ENCODE data around the gene PPM1L. TPM values are rescaled to one million over a fixed set of nuclear protein-coding genes. Genes with fewer than 3 reads are reported as not detected.

PPM1L gene
- total and polyA plus RNA-seq, 2 donors (not counting 1 experiment from before 2014, with no cell fraction given): 0.33 to 2.5 TPM

DNA sequence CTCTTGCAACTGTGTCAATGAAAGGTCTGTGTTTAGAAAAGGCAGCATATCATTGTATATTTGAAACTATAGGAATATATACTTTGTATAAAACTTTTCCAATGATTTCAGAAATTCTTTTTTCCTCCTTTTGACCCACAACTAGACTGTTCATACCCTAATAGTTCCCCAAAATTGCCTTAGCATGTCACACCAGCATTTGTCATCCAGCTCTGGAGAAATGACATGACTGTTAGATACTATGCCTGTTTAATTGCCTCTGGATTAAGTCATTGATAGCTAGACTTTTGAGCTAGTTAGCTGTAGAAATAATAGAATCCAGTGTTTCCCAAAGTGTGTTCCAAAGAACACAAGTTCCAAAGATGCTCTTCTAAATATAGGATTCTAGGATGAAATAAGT, 316.7 kb downstream of the PPM1L start:
- Histone ChIP-seq H3K4me1 (ENCODE audit: control insufficient read depth, extremely low read depth, insufficient read depth, low read length) (no peaks in the 10 kb centered on the region), H3K4me3 (replicated peaks in 1 of 4; ENCODE audit: control extremely low read depth in 1 of 4, insufficient read depth in 1 of 4, low read depth in 3 of 4, low read length in 4 of 4) (no peak overlapping the region), H3K4me2 (ENCODE audit: extremely low read depth, insufficient read depth, low read length) (no peak overlapping the region), H3K27ac (ENCODE audit: insufficient read depth, low read length) (no peak overlapping the region), H2AFZ (ENCODE audit: low read length) (no peak overlapping the region), H3K9me3 (ENCODE audit: control insufficient read depth, insufficient read depth, low read depth, low read length) (no peaks in the 10 kb centered on the region), H3K36me3 (ENCODE audit: control insufficient read depth, insufficient read depth, low read length) (no peaks in the 10 kb centered on the region), H4K20me1 (ENCODE audit: control insufficient read depth, extremely low read depth, insufficient read depth, low read length) (no peaks in the 10 kb centered on the region), H3K27me3 (ENCODE audit: control insufficient read depth, insufficient read depth, low read length) (no peaks in the 10 kb centered on the region), H3K79me2 (ENCODE audit: control insufficient read depth, insufficient read depth, low read length) (no peaks in the 10 kb centered on the region), H3K9ac (ENCODE audit: insufficient read depth, low read length) (no peak overlapping the region)
- DNase-seq (ENCODE audit: low read depth in 2 of 2): no peak
- TF ChIP-seq, protein P1, sequence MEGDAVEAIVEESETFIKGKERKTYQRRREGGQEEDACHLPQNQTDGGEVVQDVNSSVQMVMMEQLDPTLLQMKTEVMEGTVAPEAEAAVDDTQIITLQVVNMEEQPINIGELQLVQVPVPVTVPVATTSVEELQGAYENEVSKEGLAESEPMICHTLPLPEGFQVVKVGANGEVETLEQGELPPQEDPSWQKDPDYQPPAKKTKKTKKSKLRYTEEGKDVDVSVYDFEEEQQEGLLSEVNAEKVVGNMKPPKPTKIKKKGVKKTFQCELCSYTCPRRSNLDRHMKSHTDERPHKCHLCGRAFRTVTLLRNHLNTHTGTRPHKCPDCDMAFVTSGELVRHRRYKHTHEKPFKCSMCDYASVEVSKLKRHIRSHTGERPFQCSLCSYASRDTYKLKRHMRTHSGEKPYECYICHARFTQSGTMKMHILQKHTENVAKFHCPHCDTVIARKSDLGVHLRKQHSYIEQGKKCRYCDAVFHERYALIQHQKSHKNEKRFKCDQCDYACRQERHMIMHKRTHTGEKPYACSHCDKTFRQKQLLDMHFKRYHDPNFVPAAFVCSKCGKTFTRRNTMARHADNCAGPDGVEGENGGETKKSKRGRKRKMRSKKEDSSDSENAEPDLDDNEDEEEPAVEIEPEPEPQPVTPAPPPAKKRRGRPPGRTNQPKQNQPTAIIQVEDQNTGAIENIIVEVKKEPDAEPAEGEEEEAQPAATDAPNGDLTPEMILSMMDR (conservative IDR thresholded peaks at IDR 0.05 in 1 of 2, IDR thresholded peaks at IDR 0.05 in 1 of 2; ENCODE audit: low read depth in 1 of 2, low read length in 2 of 2): no peak
- no peak for TF ChIP-seq EZH2 (IDR thresholded peaks at IDR 0.05; ENCODE audit: low read length, missing control alignments)

DNA sequence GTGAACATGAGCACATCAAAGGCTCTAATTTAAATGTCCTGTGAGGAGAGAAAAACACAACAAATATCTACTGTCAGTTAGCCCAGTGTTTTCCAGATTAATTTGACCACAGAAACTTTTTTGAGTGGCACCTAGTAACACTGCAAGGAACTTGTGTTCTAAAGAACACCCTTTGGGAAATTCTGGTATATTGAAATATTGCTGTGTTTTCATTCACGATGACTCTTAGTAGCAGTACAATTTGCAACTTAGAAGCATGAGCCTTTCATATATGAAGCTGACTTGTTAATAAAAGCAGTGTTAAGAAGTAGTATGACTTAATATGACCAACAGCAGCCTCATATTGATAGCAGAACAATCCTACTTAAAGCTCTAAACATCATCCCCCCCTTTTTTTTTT, 317.1 kb downstream of the PPM1L start:
- DNase-seq (ENCODE audit: low read depth in 2 of 2): no peak
- TF ChIP-seq, protein P1 (conservative IDR thresholded peaks at IDR 0.05 in 1 of 2, IDR thresholded peaks at IDR 0.05 in 1 of 2; ENCODE audit: low read depth in 1 of 2, low read length in 2 of 2): no peak
- TF ChIP-seq EZH2 (IDR thresholded peaks at IDR 0.05; ENCODE audit: low read length, missing control alignments): no peak

DNA sequence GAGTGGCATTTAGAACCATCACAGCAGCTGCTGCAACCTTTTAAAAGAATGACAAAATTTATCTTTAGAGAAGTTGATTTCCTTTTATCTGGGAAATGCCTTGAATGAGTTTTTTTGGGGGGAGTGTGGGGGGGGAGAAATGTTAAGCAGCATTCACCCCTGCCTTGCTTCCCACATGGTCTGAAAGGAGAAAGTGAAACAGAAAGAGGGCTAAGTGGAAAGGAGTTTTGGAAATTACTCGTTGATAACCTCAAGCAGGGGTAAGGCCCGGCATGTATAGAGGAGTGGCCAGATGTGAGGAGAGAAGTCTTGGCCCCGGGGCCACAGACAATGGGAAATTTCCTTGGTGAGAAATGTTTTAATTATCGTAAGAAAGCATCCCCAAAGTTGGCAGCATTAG, 325.6 kb downstream of the PPM1L start:
- Histone ChIP-seq H3K4me3 (replicated peaks in 1 of 4; ENCODE audit: control extremely low read depth in 1 of 4, insufficient read depth in 1 of 4, low read depth in 3 of 4, low read length in 4 of 4) (no peak overlapping the region), H3K27me3 (ENCODE audit: control insufficient read depth, insufficient read depth, low read length) (no peaks in the 10 kb centered on the region), H3K4me1 (ENCODE audit: control insufficient read depth, extremely low read depth, insufficient read depth, low read length) (no peaks in the 10 kb centered on the region), H2AFZ (ENCODE audit: low read length) (peak overlapping the region; percentile 39), H3K79me2 (ENCODE audit: control insufficient read depth, insufficient read depth, low read length) (no peaks in the 10 kb centered on the region), H3K9me3 (ENCODE audit: control insufficient read depth, insufficient read depth, low read depth, low read length) (no peaks in the 10 kb centered on the region), H3K27ac (ENCODE audit: insufficient read depth, low read length) (no peak overlapping the region), H3K36me3 (ENCODE audit: control insufficient read depth, insufficient read depth, low read length) (no peaks in the 10 kb centered on the region), H3K4me2 (ENCODE audit: extremely low read depth, insufficient read depth, low read length) (no peak overlapping the region), H4K20me1 (ENCODE audit: control insufficient read depth, extremely low read depth, insufficient read depth, low read length) (no peaks in the 10 kb centered on the region), H3K9ac (ENCODE audit: insufficient read depth, low read length) (no peak overlapping the region)
- DNase-seq (ENCODE audit: low read depth in 2 of 2): no peak
- TF ChIP-seq, protein P1 (conservative IDR thresholded peaks at IDR 0.05 in 1 of 2, IDR thresholded peaks at IDR 0.05 in 1 of 2; ENCODE audit: low read depth in 1 of 2, low read length in 2 of 2): no peak
- TF ChIP-seq EZH2 (IDR thresholded peaks at IDR 0.05; ENCODE audit: low read length, missing control alignments): no peak

More for the DNA sequence above, 317.1 kb downstream of the PPM1L start:
- H3K79me2 ChIP-seq (ENCODE audit: control insufficient read depth, insufficient read depth, low read length): no peaks in the 10 kb centered on the region
- no peak overlapping the region for H3K9ac ChIP-seq (ENCODE audit: insufficient read depth, low read length)
- H3K4me1 ChIP-seq (ENCODE audit: control insufficient read depth, extremely low read depth, insufficient read depth, low read length): no peaks in the 10 kb centered on the region
- no peak overlapping the region for H3K4me3 ChIP-seq (replicated peaks in 1 of 4; ENCODE audit: control extremely low read depth in 1 of 4, insufficient read depth in 1 of 4, low read depth in 3 of 4, low read length in 4 of 4)
- H3K4me2 ChIP-seq (ENCODE audit: extremely low read depth, insufficient read depth, low read length): no peak overlapping the region
- no peak overlapping the region for H3K27ac ChIP-seq (ENCODE audit: insufficient read depth, low read length)
- no peaks in the 10 kb centered on the region for H3K9me3 ChIP-seq (ENCODE audit: control insufficient read depth, insufficient read depth, low read depth, low read length)
- H4K20me1 ChIP-seq (ENCODE audit: control insufficient read depth, extremely low read depth, insufficient read depth, low read length): no peaks in the 10 kb centered on the region
- no peak overlapping the region for H2AFZ ChIP-seq (ENCODE audit: low read length)
- no peaks in the 10 kb centered on the region for H3K27me3 ChIP-seq (ENCODE audit: control insufficient read depth, insufficient read depth, low read length)
- no peaks in the 10 kb centered on the region for H3K36me3 ChIP-seq (ENCODE audit: control insufficient read depth, insufficient read depth, low read length)
